Lung (tissue), 12 donors: ENCODE results near the gene GTPBP2. TPM values are rescaled to one million over a fixed set of nuclear protein-coding genes. Genes with fewer than 3 reads are reported as not detected.
A peak's percentile ranks its signal among the peaks of the same experiment; 100 is the strongest.

Experiments
- ATAC-seq: fragments of 200-7000 bp; cut with Tn5 transposase; one replicate; pipeline ENCODE4 v1.9.1; 2020; ENCODE audit warnings: moderate number of reproducible peaks; ENCODE audit not compliant: insufficient read depth, low FRiP score
- DNase-seq, 3 donors: peaks; one replicate each; pipeline ENCODE4 v3.0.0-alpha.2; 2013 to 2017
- H3K27ac ChIP-seq, 2 donors: one replicate each; pipeline ENCODE4 v1.5.1; 2013; ENCODE audit warnings: mild to moderate bottlenecking in 2 of 2, moderate library complexity in 2 of 2, control low read depth in 1 of 2, inconsistent platforms in 1 of 2, low read depth in 1 of 2, low read length in 1 of 2
- H3K27me3 ChIP-seq, 3 donors: one replicate each; pipeline ENCODE4 v1.5.1; 2013; ENCODE audit warnings: low read length in 2 of 3; ENCODE audit not compliant: control insufficient read depth in 3 of 3, insufficient read depth in 3 of 3
- H3K36me3 ChIP-seq, 4 donors: one replicate each; pipeline ENCODE4 v1.5.1; 2013; ENCODE audit warnings: low read length in 4 of 4, mild to moderate bottlenecking in 1 of 4, moderate library complexity in 1 of 4; ENCODE audit not compliant: control insufficient read depth in 4 of 4, insufficient read depth in 4 of 4
- H3K4me1 ChIP-seq, 5 donors: one replicate each; pipeline ENCODE4 v1.5.1; 2013; ENCODE audit warnings: low read length in 5 of 5, mild to moderate bottlenecking in 2 of 5, moderate library complexity in 1 of 5; ENCODE audit not compliant: control insufficient read depth in 5 of 5, insufficient read depth in 5 of 5
- H3K4me3 ChIP-seq: one replicate; pipeline ENCODE4 v1.5.1; 2013; ENCODE audit warnings: mild to moderate bottlenecking, control low read depth, moderate library complexity
- H3K9ac ChIP-seq, 2 donors: one replicate each; pipeline ENCODE4 v1.5.1; 2013; ENCODE audit warnings: low read length in 2 of 2, control low read depth in 1 of 2; ENCODE audit not compliant: insufficient read depth in 1 of 2
- H3K9me3 ChIP-seq, 4 donors: one replicate each; pipeline ENCODE4 v1.5.1; 2013; ENCODE audit warnings: low read length in 3 of 4, mild to moderate bottlenecking in 1 of 4, moderate library complexity in 1 of 4; ENCODE audit not compliant: control insufficient read depth in 4 of 4, insufficient read depth in 3 of 4
- WGBS, 2 donors: extraction: QIAGEN DNeasy Blood & Tissue Kit; methylation state at CpG; one replicate each; pipeline ENCODE4 v1.1.7; 2013; 5-methylcytosine and 5-hydroxymethylcytosine counted together
- polyA plus RNA-seq, 2 donors: library from polyadenylated mRNA; stranded (reverse); fragments of 200-250 nt; gene quantifications; one replicate each; pipeline ENCODE4 v1.2.1, GENCODE V29; 2013
- total RNA-seq, 2 donors: library from RNA; depleted of rRNA in 1 of 2; stranded (reverse); fragments of >200 nt in 1 of 2; gene quantifications; one replicate each; pipeline ENCODE4 v1.2.1, GENCODE V29; 2014 to 2021
- TF ChIP-seq, protein P1 (sequence below): IDR thresholded peaks from 2 replicates; pipeline ENCODE4 v1.5.1; 2012; ENCODE audit warnings: mild to moderate bottlenecking; ENCODE audit errors: control extremely low read depth, extremely low read depth
- donor health status: control.
- donor health status: control.
- donor health status: Bipolar disorder and iron deficiency.
- donor health status: healthy.
- donor health status: DM: yes; HTN: yes; CAD: no.

Gene GTPBP2
- total and polyA plus RNA-seq, 4 donors = 49.9 to 78.4 (median 60.8) TPM

DNA sequence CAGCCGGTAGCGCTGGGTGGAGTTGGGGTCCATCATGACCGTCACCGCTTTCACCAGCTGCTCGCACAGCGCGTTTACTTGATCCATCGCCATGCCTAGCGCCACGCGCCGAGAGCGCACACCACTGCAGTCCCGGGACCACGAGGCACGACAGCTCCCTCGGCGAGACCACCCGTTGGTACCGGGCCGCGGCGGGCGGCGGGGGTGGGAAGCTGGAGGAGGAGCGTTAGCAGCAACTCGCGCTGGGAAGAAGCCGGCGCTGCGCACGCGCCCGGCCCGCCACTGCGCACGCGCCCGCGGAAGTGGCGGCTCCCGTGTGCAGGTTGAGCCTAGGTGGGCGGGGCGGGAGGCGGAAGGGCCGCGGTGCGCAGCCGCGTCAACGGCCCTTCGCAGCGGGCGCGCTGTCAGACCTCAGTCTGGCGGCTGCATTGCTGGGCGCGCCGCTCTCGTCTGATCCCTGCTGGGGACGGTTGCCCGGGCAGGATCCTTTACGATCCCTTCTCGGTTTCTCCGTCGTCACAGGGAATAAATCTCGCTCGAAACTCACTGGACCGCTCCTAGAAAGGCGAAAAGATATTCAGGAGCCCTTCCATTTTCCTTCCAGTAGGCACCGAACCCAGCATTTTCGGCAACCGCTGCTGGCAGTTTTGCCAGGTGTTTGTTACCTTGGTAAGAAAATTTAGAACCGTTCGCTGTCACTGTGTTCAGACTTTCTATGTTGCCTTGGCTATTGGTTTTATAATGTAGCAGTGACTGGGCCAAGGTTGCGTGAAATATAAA is 53.1 kb downstream of the GTPBP2 start, which contains the start of the genes POLH and XPO5:
TSS of gene POLH (plus strand) at position 414 of the 780 bp plus-strand sequence. CDS start 6,135 bp downstream, outside the sequence.
TSS of gene XPO5 (minus strand) at position 267 of the 780 bp plus-strand sequence. CDS start at position 93, 174 bp downstream.
- H3K4me1 ChIP-seq = peaks cover 0 to 15% (median 6%) of the 10 kb centered on the region in 5 donors
- peaks cover 5 to 10% (median 9%) of the 10 kb centered on the region in 4 donors for H3K36me3 ChIP-seq
- DNase-seq (peak; percentile 91 to 95 (median 91)), ATAC-seq (peak; percentile 97)
- no peaks in the 10 kb centered on the region for H3K27me3 ChIP-seq
- H3K9me3 ChIP-seq = no peaks in the 10 kb centered on the region
- peak within 1 kb of the TSS; percentile 39 to 56 for H3K9ac ChIP-seq
- H3K27ac ChIP-seq = peak within 1 kb of the TSS; percentile 71 to 93
- TF ChIP-seq, protein P1, sequence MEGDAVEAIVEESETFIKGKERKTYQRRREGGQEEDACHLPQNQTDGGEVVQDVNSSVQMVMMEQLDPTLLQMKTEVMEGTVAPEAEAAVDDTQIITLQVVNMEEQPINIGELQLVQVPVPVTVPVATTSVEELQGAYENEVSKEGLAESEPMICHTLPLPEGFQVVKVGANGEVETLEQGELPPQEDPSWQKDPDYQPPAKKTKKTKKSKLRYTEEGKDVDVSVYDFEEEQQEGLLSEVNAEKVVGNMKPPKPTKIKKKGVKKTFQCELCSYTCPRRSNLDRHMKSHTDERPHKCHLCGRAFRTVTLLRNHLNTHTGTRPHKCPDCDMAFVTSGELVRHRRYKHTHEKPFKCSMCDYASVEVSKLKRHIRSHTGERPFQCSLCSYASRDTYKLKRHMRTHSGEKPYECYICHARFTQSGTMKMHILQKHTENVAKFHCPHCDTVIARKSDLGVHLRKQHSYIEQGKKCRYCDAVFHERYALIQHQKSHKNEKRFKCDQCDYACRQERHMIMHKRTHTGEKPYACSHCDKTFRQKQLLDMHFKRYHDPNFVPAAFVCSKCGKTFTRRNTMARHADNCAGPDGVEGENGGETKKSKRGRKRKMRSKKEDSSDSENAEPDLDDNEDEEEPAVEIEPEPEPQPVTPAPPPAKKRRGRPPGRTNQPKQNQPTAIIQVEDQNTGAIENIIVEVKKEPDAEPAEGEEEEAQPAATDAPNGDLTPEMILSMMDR = no peak
- 1% methylated on average over 56 to 76 of the region's 76 CpGs for WGBS, 2 donors
- peak within 1 kb of the TSS; percentile 100 for H3K4me3 ChIP-seq

- Histone ChIP-seq H3K4me3 (peak overlapping the region; percentile 100), H3K36me3 (peaks cover 5 to 14% (median 11%) of the 10 kb centered on the region in 4 donors), H3K9ac (no peak overlapping the region), H3K9me3 (no peaks in the 10 kb centered on the region), H3K4me1 (peaks cover 0 to 15% (median 6%) of the 10 kb centered on the region in 5 donors), H3K27ac (peak overlapping the region; percentile 60 to 93), H3K27me3 (no peaks in the 10 kb centered on the region)
- DNase-seq (peak in 2 of 3 donors; percentile 46 to 49), ATAC-seq (peak; percentile 45)
- WGBS, 2 donors = 0 to 1% methylated on average over 38 of the region's 38 CpGs
- TF ChIP-seq, protein P1 = no peak
These were observed 53.8 kb downstream of the GTPBP2 start for GRCh38 chr6:43575105-43575771.

DNA sequence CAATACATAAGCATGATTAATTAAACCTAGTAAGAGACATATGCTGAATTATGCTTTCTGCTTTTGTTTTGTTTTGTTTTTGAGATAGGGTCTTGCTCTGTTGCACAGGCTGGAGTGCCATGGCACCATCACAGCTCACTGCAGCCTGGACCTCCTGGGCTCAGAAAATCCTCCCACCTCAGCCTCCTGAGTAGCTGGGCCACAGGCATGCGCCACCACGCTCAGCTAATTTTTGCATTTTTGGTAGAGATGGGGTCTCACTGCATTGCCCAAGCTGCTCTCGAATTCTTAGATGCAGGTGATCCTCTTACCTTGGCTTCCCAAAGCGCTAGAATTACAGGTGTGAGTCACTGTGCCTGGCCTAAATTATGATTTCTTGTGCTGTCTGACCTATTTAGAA is 57.0 kb downstream of the GTPBP2 start:
- peaks cover 0 to 13% (median 0%) of the 10 kb centered on the region in 5 donors for H3K4me1 ChIP-seq
- H3K9me3 ChIP-seq = no peaks in the 10 kb centered on the region
- DNase-seq (no peak), ATAC-seq (no peak)
- H3K4me3 ChIP-seq = no peak overlapping the region
- peaks cover 14 to 22% (median 19%) of the 10 kb centered on the region in 4 donors for H3K36me3 ChIP-seq
- no peak overlapping the region for H3K9ac ChIP-seq
- H3K27ac ChIP-seq = no peak overlapping the region
- TF ChIP-seq, protein P1 = no peak
- WGBS, 2 donors = 97 to 100% methylated on average over 4 of the region's 4 CpGs
- no peaks in the 10 kb centered on the region for H3K27me3 ChIP-seq
